ENCODE measurements around the gene PIWIL4. TPM values are rescaled to one million over a fixed set of nuclear protein-coding genes. Genes with fewer than 3 reads are reported as not detected.
"Not testable (repeated sequence)": the region's sequence is repeated elsewhere in the genome, so short reads cannot be mapped to it uniquely, and the experiment has no call there.

Gene PIWIL4
- total RNA-seq, 1 experiment from 2014 or later = not detected

DNA sequence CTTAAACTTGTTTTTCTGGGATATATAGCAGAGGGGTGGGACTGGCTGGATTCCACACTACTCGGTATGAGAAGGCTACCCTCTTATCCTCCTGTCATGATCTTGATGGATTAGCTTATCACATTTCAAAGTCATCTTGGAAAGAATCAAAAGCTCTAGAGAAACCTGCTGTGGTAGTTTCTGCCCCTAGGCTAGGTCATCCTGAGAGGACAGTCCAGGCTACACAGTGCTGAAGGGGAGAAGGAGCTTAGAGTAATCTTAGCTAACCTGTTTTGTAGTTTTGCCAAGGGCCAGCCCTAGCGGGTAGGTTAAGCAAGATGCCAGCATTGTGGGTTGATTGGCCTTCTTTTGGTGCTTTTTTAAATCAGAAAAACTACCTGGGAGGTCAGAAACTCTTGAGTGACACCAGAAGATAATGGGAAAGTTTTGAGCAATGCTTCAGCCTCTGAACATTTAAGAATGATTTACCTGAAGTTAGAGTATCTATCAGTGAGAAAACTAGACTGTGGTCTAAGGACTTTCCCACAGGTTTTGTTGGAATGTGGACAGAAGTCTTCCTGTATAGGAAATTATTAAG, 21.3 kb downstream of the PIWIL4 start:
- no peaks in the 10 kb centered on the region for H3K9me3 ChIP-seq (replicated peaks)
- DNase-seq = no peak
- no peaks in the 10 kb centered on the region for H3K27me3 ChIP-seq
- no peaks in the 10 kb centered on the region for H3K4me1 ChIP-seq
- no peaks in the 10 kb centered on the region for H3K36me3 ChIP-seq
- H3K27ac ChIP-seq = no peak overlapping the region
- no peak overlapping the region for H3K4me3 ChIP-seq

DNA sequence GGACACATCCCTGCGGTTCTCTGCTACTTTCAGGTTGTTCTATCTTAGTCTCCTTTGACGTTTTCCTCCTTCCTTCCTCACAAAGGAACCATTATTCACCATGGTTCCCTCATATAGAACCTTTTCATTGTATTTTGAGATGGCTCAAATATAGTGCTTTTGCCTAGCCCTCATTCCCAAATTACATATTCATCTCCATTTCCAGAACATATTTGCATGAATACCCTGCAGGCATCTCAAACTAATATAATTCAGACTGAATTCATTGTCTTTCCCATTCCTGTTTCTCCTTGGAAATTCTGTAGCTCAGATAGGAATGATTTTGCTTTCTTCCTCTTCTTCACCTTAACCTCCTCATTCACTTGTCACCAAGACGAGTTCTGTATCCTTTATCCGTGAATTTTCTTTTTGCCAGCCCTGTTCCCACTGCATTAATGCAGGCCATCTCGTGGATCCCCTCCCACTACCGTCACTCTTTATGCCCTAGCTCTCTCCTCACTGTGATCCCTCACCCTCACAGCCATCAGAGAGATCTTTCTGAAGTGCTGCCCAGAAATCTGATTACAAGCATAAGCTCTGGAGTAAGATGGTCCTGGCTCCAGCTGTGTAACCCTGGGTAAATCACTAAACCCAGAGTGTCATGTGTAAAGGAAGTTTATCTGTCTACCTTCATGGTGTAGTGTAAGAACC, 23.3 kb downstream of the PIWIL4 start:
- no peaks in the 10 kb centered on the region for H3K27me3 ChIP-seq
- H3K4me1 ChIP-seq = no peaks in the 10 kb centered on the region
- no peaks in the 10 kb centered on the region for H3K36me3 ChIP-seq
- no peaks in the 10 kb centered on the region for H3K9me3 ChIP-seq (replicated peaks)
- no peak for DNase-seq
- H3K27ac ChIP-seq = no peak overlapping the region
- H3K4me3 ChIP-seq = no peak overlapping the region

DNA sequence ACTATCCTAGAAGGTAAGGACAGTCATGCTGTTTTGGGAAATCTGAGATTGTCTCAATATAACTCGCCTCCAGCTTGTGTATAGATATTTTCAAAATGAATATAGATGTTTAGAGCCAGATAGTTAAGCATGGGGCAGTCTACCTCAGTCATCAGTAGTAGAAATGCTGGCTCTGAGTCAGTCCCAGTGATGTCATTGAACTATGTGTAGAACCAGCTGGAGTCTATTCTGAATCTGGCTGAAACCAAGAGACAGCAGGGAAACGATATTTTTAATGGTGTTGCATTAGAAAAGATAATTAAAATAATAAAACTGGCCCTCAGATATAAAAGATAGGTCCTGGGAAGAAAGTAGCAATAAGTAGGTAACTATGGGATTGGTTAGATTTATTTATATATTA, 25.9 kb downstream of the PIWIL4 start:
- Histone ChIP-seq H3K4me3 (no peak overlapping the region), H3K36me3 (no peaks in the 10 kb centered on the region), H3K27me3 (no peaks in the 10 kb centered on the region), H3K9me3 (replicated peaks) (no peaks in the 10 kb centered on the region), H3K4me1 (no peaks in the 10 kb centered on the region), H3K27ac (no peak overlapping the region)
- DNase-seq = no peak

DNA sequence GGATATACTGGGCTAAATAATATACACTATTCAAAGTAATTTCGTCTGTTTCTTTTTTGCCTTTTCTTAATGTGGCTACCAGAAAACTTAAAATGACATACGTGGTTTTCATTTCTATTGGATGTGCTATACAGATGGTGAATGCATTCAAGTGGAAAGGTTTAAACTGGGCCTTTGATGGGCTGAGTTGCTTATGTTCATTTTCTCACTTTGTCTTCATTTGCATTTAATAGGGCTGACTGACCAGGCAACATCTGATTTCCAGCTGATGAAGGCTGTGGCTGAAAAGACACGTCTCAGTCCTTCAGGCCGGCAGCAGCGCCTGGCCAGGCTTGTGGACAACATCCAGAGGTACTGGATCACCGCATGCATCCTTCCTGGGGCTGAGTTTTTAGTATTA, 27.9 kb downstream of the PIWIL4 start:
- H3K4me1 ChIP-seq = no peaks in the 10 kb centered on the region
- H3K4me3 ChIP-seq = no peak overlapping the region
- no peaks in the 10 kb centered on the region for H3K9me3 ChIP-seq (replicated peaks)
- no peak for DNase-seq
- no peaks in the 10 kb centered on the region for H3K27me3 ChIP-seq
- H3K36me3 ChIP-seq = no peaks in the 10 kb centered on the region
- no peak overlapping the region for H3K27ac ChIP-seq

DNA sequence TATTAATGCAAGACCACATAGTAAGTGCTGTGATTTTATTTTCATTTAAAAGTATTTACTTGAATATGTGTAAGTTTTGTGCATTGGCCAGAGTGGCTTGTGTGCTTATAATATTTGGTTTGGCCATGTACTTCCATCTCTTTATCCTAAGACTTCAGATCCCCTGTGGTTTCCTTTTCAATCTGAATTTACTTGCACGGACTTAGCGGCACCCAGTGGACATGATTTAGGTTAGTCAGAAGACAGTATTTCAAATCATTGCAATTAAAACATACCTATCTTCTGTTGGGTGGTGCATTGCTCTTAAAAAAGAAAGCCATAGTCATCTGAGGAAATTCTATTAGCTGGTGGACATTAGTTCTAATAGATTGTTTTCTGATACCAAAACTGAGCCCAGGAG, 30.7 kb downstream of the PIWIL4 start:
- no peak overlapping the region for H3K4me3 ChIP-seq
- DNase-seq = no peak
- H3K36me3 ChIP-seq = no peaks in the 10 kb centered on the region
- H3K9me3 ChIP-seq (replicated peaks) = no peaks in the 10 kb centered on the region
- H3K27ac ChIP-seq = no peak overlapping the region
- H3K27me3 ChIP-seq = no peaks in the 10 kb centered on the region
- peaks cover 8% of the 10 kb centered on the region; the same call in 1 of the 2 replicates for H3K4me1 ChIP-seq

DNA sequence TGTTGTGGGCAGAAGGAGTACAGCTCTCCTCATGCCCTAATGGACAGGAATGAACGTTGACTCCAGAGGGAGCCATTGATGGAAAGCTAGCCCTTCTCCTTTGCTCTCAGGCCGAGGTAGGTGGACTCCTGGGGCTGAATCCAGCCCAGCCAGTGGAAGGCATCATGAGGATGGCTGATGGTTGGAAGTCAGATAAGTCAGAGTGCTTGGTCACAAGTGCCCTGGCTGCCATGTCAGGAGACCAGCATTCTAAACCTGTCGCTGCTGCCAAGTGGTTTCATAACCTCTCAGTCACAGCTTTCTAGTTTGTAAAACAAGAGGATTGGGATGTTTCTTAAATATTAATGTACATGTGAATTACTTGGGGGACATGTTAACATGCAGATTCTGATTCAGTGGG, 32.3 kb downstream of the PIWIL4 start:
- H3K27ac ChIP-seq = no peak overlapping the region
- H3K9me3 ChIP-seq (replicated peaks) = no peaks in the 10 kb centered on the region
- H3K27me3 ChIP-seq = no peaks in the 10 kb centered on the region
- no peak for DNase-seq
- H3K4me3 ChIP-seq = no peak overlapping the region
- peaks cover 24% of the 10 kb centered on the region for H3K4me1 ChIP-seq
- H3K36me3 ChIP-seq = no peaks in the 10 kb centered on the region

DNA sequence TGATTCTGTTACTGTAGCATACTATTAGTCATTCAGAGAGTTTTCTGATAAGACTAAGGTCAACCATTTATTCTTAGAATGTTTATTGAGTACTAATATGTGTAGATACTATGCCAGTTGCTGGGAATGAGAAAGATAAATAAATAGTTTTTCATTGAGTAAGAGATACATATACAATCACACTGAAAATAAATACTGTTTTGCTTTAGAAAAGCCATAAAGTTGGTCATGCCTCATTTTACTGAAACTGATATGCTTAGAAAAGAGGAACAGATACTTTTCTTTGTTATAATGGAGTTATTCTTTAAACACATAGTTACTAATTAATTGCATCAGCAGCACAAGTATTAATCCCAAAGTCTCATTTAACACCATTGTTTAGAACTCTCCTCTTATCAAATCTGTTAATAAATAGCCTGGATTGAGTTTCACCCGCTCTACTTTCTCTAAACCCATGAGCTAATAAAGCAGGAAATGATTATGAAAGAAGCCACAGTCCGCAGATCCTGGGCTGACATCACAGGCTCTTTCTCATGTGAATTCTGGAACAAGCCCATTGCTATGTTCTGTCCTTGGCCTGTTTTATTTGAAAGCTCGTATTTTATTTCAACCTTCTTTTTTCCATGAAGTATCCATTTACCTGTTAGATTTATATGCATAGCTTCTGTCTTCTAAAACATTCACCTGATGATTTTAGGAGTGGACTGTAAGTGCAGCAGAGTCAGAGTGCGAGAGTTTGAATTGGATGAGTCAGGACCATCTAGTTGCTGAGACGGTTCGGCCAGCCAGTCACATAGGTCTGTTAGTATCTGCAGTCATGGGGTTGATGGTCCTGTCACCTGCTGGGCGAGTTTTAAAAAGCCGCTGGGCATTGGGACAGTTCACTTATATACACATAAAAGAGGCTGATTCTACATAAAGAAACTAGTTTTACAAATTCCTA, 35.5 kb downstream of the PIWIL4 start:
- Histone ChIP-seq H3K27me3 (no peaks in the 10 kb centered on the region), H3K27ac (peak overlapping the region; percentile 42), H3K4me3 (no peak overlapping the region), H3K9me3 (replicated peaks) (no peaks in the 10 kb centered on the region), H3K36me3 (no peaks in the 10 kb centered on the region), H3K4me1 (peaks cover 25% of the 10 kb centered on the region)
- DNase-seq = peak; percentile 22 to 59

DNA sequence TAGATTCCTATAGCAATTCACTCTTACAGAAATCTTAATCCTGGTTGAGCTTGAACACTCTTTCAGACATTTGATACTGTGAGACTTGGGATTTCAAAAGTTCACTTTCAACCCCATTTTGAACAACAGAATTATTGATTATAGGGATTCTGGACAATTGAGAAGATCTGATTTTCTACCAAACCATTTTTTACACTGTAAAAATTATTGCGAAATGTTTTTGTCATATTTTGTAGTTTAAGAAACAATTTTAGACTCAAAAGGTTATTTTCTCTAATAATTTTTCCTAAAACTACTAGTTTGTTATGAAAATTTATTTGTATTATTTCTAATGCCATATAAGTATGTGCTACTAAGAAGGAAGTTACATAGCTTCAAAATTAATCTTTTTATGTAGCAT, 36.4 kb downstream of the PIWIL4 start:
- Histone ChIP-seq H3K27me3 (no peaks in the 10 kb centered on the region), H3K4me1 (peaks cover 25% of the 10 kb centered on the region)
- no peak for DNase-seq

DNA sequence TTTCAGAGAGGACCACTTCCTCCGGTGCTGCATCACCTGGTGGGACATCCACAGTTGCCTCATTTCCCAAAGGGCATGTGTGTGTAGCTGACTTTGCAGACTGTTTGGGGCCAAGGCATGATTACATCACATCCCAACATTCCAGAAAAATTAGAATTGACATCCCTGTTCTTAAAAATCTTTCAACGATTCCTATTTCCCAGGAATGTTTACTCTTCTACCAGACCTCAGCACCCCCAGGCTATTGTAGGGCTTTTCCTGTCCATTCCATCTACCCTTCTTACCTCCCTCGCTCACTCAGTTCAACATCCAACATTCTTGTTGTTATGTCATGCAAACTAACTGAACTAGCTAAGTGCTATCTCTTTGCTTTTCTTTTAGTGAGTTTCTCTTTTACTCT, 37.3 kb downstream of the PIWIL4 start:
- no peaks in the 10 kb centered on the region for H3K27me3 ChIP-seq
- no peak overlapping the region for H3K27ac ChIP-seq
- peak; percentile 29 to 35 for DNase-seq
- H3K9me3 ChIP-seq (replicated peaks) = no peaks in the 10 kb centered on the region
- no peaks in the 10 kb centered on the region for H3K36me3 ChIP-seq
- no peak overlapping the region for H3K4me3 ChIP-seq
- peaks cover 25% of the 10 kb centered on the region for H3K4me1 ChIP-seq

More for the DNA sequence above, 36.4 kb downstream of the PIWIL4 start:
- H3K4me3 ChIP-seq = no peak overlapping the region
- H3K27ac ChIP-seq = no peak overlapping the region
- H3K36me3 ChIP-seq = no peaks in the 10 kb centered on the region
- no peaks in the 10 kb centered on the region for H3K9me3 ChIP-seq (replicated peaks)

DNA sequence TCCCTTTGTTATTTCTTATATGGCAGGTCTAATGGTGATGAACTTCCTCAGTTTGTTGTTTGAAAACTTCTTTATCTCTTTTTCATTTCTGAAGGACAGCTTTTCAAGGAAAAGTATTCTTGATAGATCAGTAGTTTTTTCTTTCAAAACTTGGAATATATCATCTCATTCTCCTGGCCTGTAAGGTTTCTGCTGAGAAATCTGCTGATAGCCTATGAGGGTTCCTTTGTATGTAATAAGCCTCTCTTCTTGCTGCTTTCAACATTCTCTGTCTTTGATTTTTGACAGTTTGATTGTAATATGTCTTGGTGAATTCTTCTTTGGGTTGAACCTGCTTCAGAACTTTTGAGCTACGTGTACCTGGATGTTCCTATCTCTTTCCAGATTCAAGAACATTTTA, 46.0 kb downstream of the PIWIL4 start:
- H3K9me3 ChIP-seq (replicated peaks) = 0 out of 2 replicates have a peak, but pooled peaks cover 3% of the 10 kb centered on the region
- H3K36me3 ChIP-seq = no peaks in the 10 kb centered on the region
- H3K27ac ChIP-seq = no peak overlapping the region
- no peak for DNase-seq
- H3K4me1 ChIP-seq = peaks cover 14% of the 10 kb centered on the region
- H3K4me3 ChIP-seq = no peak overlapping the region
- no peaks in the 10 kb centered on the region for H3K27me3 ChIP-seq

DNA sequence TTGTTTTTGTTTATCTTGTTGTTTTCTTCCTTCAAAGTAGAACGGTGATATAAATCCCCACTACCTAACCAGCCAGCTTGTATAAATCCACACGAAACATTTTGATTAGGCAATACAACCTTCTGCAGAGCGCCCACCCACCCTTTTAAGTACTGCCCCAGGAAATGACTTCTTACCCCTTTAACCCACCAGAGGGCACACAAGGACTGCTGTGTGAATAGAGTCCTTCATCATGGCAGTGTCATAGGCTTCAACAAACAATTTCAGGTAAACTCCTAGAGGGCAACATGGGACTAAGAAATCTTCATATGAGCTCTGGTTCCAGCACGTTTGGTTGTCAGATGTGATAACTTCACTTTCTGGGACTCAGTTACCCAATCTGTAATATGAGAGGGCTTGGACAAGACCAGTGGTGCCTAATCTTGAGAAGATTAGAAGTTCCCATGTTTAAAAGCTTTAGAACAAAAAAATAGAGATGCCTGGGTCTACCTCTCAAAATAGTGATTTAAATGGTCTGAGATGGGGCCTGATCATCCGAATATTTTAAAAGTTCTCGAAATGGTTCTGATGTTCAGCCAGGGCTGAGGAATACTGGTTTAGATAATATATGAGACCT, 56.1 kb downstream of the PIWIL4 start:
- DNase-seq = peak; percentile 49 to 84
- Histone ChIP-seq H3K27ac (no peak overlapping the region), H3K36me3 (no peaks in the 10 kb centered on the region), H3K4me1 (no peaks in the 10 kb centered on the region), H3K4me3 (no peak overlapping the region), H3K27me3 (no peaks in the 10 kb centered on the region), H3K9me3 (replicated peaks) (no peaks in the 10 kb centered on the region)

DNA sequence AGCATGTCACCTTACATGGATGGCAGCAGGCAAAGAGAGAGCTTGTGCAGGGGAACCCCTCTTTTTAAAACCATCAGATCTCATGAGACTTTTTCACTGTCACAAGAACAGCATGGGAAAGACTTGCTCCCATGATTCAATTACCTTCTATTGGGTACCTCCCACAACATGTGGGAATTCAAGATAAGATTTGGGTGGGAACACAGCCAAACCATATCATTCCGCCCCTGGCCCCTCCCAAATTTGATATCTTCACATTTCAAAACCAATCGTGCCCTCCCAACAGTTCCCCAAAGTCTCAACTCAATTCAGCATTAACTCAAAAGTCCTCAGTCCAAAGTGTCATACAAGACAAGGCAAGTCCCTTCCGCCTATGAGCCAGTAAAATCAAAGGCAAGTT, 58.3 kb downstream of the PIWIL4 start:
- not testable (repeated sequence) for H3K9me3 ChIP-seq (replicated peaks); H3K36me3 ChIP-seq; H3K27ac ChIP-seq; H3K4me3 ChIP-seq; DNase-seq; H3K4me1 ChIP-seq; H3K27me3 ChIP-seq

DNA sequence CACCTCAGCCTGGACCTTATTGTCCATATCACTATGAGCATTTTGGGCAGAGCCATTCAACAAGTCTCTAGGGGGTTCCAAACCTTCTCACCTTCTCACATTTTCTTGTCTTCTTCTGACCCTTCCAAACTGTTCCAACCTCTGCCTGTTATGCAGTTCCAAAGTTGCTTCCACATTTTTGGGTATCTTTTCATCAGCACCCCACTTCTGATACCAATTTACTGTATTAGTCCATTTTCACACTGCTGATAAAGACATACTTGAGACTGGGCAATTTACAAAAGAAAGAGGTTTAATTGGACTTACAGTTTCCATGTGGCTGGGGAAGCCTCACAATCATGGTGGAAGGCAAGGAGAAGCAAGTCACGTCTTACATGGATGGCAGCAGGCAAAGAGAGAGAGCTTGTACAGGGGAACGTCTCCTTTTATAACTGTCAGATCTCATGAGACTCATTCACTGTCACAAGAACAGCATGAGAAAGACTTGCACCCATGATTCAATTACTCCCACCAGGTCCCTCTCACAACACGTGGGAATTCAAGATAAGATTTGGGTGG, 59.9 kb downstream of the PIWIL4 start:
- H3K9me3 ChIP-seq (replicated peaks); DNase-seq; H3K36me3 ChIP-seq; H3K4me3 ChIP-seq; H3K27me3 ChIP-seq; H3K27ac ChIP-seq; H3K4me1 ChIP-seq: not testable (repeated sequence)

DNA sequence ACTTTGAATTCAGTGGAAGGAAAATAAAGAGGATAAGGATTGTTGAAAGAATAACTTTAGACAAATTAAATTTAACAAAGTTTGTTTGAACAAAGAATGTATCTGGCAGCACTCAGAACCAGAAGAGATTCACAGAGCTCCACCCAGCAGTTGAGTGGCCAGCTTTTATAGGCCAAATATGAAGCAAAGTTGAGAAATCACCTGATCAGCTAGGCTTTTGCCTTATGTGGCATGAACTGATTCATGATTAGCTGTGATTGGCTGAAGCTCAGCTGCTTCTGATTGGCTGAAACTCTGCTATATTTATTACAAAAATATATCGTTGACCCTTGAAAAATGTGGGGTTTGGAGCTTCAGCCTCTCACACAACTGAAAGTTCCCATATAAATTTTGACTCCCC, 62.6 kb downstream of the PIWIL4 start:
- no peaks in the 10 kb centered on the region for H3K36me3 ChIP-seq
- no peaks in the 10 kb centered on the region for H3K4me1 ChIP-seq
- no peak overlapping the region for H3K27ac ChIP-seq
- H3K27me3 ChIP-seq = no peaks in the 10 kb centered on the region
- no peak overlapping the region for H3K4me3 ChIP-seq
- no peak for DNase-seq
- H3K9me3 ChIP-seq (replicated peaks) = no peaks in the 10 kb centered on the region

DNA sequence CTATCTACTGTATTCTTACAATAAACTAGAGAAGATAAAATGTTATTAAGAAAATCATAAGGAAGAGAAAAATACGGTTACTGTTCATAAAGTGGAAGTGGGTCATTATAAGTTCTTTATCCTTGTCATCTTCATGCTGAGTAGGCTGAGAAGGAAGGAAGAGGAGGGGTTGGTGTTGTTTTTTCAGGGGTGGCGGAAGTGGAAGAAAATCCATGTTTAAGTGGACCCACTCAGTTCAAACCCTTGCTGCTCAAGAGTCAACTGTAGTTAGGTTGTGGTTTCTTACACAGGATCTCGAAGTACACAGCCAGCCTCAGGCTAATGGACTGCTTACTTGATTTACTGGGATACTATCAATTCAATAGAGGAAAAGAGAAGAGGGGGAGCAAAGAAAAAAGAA, 63.1 kb downstream of the PIWIL4 start:
- DNase-seq = no peak
- no peak overlapping the region for H3K27ac ChIP-seq
- H3K9me3 ChIP-seq (replicated peaks) = no peaks in the 10 kb centered on the region
- H3K36me3 ChIP-seq = no peaks in the 10 kb centered on the region
- H3K27me3 ChIP-seq = no peaks in the 10 kb centered on the region
- no peaks in the 10 kb centered on the region for H3K4me1 ChIP-seq
- H3K4me3 ChIP-seq = no peak overlapping the region
